Endometrium (tissue), 2 donors: Measurements from ENCODE around the gene CDKN2B-AS1.

Source experiments
- FAIRE-seq: peaks from 2 replicates; lab custom pipeline; 2012; peaks lifted over from hg19 to GRCh38; lab: Jason Lieb, UNC
- donor health status: control.
- donor health status: control.

The CDKN2B-AS1 gene

GRCh38 chr9:22118810-22119521 is 124.4 kb downstream of the CDKN2B-AS1 start:
- no peak for FAIRE-seq

- no peak for FAIRE-seq
Measured at GRCh38 chr9:22119522-22120158, 125.0 kb downstream of the CDKN2B-AS1 start.

DNA sequence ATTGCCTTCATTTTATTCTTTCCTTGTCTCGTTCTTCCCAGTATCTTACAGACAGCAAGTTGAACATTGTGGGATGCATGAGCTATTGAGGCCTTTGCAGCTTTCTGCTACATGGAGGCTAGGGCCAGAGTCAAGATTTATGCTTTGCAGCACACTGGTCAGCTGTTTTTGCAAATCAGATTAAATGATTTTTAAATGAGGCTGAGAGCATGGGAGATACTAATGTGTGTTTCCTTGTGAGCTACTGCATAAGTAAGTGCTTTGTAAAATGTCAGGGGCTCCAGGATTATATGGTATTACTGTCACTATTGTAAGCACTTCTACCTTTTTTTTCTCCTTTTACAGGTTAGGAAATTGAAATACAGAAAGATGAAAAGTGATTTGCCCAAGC is 125.6 kb downstream of the CDKN2B-AS1 start:
- no peak for FAIRE-seq

- no peak for FAIRE-seq
Measured at GRCh38 chr9:22120595-22120994, 126.0 kb downstream of the CDKN2B-AS1 start.

DNA sequence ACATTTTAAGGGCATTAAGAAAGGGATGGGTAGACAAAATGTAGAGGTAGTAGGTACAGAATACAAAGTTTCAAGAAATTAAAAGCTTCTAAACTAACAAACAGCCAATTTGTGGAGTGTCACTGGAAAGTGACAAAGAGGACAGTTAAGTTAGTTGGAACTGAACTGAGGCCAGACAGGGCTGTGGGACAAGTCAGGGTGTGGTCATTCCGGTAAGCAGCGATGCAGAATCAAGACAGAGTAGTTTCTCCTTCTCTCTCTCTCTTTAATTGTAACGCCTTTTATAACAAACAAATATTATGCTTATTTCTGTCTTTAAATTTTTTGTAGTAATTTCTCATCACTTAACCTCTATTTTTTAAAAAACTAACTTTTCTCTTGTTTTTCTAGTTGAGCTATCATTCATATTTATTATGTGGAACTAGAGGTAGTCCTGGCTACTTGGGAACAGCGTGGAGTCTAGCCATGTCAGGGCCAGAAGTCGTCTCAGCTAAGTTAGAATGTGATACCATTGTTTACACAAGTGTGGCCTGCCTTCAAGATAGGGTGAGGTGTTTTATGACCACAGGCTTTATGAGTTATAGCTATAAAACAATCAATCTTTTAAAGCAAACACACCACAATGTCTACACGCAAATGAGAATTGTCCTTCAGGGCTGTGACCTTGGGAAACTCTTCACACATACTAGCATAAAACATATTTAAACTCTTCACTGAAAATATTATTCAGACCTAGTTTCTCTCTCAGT is 129.8 kb downstream of the CDKN2B-AS1 start:
- FAIRE-seq, result peak; percentile 53

- no peak for FAIRE-seq
Measured at GRCh38 chr9:22129133-22129532, 134.5 kb downstream of the CDKN2B-AS1 start.

- FAIRE-seq, result no peak
Measured at GRCh38 chr9:22129633-22130032, 135.0 kb downstream of the CDKN2B-AS1 start.

GRCh38 chr9:22131817-22132216 is 137.2 kb downstream of the CDKN2B-AS1 start:
- FAIRE-seq, result no peak

GRCh38 chr9:22134390-22134789 is 139.8 kb downstream of the CDKN2B-AS1 start:
- no peak for FAIRE-seq

GRCh38 chr9:22136461-22137096 is 142.0 kb downstream of the CDKN2B-AS1 start:
- FAIRE-seq, result no peak

GRCh38 chr9:22138956-22139660 is 144.5 kb downstream of the CDKN2B-AS1 start:
- FAIRE-seq, result no peak

- FAIRE-seq, result no peak
Measured at GRCh38 chr9:22141908-22142307, 147.3 kb downstream of the CDKN2B-AS1 start.

GRCh38 chr9:22142671-22143070 is 148.1 kb downstream of the CDKN2B-AS1 start:
- FAIRE-seq, result no peak

- no peak for FAIRE-seq
Measured at GRCh38 chr9:22143799-22144625, 149.4 kb downstream of the CDKN2B-AS1 start.

- FAIRE-seq, result no peak
Measured at GRCh38 chr9:22146604-22147003, 152.0 kb downstream of the CDKN2B-AS1 start.

- FAIRE-seq, result no peak
Measured at GRCh38 chr9:22147813-22148527, 153.4 kb downstream of the CDKN2B-AS1 start.

DNA sequence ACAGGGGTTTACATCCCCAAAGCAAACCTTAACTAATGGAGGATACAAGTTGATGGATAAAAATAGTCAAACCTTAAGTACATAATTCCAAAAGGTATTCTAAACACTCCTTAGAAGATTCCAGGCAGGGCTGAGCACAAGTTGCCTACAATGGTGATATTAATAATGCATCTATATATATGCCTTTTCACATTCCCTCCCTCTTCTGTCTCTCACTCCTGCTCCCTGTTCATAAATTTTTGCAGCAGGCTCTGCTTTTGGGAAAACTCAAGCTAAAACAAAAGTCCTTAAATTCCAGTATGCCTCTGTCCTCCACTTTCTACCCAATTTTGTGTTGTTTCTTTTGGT is 153.9 kb downstream of the CDKN2B-AS1 start:
- no peak for FAIRE-seq

DNA sequence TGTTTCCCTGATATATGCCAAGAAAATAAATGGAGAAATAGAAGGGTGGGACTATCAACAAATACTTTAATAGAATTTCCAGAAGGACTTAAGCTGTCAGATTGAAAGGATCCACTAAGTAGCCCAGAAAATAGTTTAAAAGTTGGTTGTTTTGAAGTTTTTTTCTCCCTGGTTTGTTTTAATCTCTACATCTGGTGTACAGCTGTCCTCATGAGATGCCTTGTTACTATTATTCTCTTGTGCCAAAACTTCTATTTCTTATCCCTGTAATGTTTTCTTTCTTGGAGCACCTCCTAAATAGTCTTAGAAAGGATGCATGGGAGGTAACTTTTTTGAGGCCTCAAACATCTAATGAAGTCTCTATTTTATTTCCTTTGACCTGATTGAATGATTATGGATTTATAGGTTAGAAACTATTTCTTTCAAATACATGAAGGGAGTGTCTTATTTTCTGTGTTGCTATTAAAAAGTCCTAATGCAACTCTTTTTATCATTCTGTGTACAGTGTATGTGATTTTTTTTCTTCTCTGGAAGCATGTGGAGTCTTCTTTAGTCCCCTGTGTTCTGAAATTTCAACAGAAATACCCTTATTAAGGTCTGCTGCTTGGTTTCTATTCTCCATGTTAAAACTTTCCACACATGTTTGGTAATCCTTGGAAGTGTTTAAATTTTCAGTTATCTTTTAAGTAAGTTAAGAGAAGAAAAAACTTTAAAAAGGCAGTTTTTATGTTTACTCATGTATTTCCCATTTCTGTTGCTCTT is 154.5 kb downstream of the CDKN2B-AS1 start:
- FAIRE-seq, result peak; percentile 100

- no peak for FAIRE-seq
Measured at GRCh38 chr9:22154064-22154463, 159.5 kb downstream of the CDKN2B-AS1 start.

DNA sequence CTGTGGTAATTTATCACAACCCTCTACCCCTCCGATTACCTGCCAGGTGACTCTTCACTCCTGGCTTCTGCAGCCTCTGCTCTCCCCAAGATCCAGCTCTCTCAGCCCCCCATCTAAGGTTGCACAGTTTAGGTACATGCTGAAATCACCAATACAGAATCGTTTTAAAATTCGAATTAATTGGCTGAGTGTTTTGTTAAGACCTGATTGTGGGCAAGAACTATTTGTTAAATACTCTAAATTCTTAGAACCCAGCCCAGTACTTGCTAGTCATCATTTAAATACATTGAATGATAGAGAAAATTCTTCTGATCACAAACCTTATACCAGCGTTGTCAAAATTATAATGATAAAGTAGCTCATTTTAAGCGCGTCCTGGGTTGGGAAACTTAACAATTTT is 162.0 kb downstream of the CDKN2B-AS1 start:
- FAIRE-seq, result no peak
